Ascending aorta (tissue), 2 donors: ENCODE data around the gene AP3B1. TPM values are rescaled to one million over a fixed set of nuclear protein-coding genes. Genes with fewer than 3 reads are reported as not detected.
A peak's percentile ranks its signal among the peaks of the same experiment; 100 is the strongest.
"Not testable (repeated sequence)": the region's sequence is repeated elsewhere in the genome, so short reads cannot be mapped to it uniquely, and the experiment has no call there.

Experiments used
- DNase-seq, 2 donors: peaks; one replicate each; pipeline ENCODE4 v3.0.0-alpha.2; 2019; ENCODE audit warnings: low spot score in 2 of 2
- H3K27ac ChIP-seq, 2 donors: fragments of 200-600 bp; sonication (generic); one replicate each; pipeline ENCODE4 v1.5.1; 2016 to 2017; ENCODE audit warnings: mild to moderate bottlenecking in 1 of 2
- H3K27me3 ChIP-seq: fragments of 200-600 bp; sonication (generic); one replicate; pipeline ENCODE4 v1.5.1; 2017
- H3K36me3 ChIP-seq, 2 donors: fragments of 200-600 bp; sonication (generic); one replicate each; pipeline ENCODE4 v1.5.1; 2016
- H3K4me1 ChIP-seq, 2 donors: fragments of 200-600 bp; sonication (generic); one replicate each; pipeline ENCODE4 v1.5.1; 2016 to 2017; ENCODE audit warnings: mild to moderate bottlenecking in 1 of 2
- H3K4me3 ChIP-seq, 2 donors: fragments of 200-600 bp; sonication (generic); one replicate each; pipeline ENCODE4 v1.5.1; 2016 to 2017; ENCODE audit warnings: mild to moderate bottlenecking in 1 of 2
- H3K9me3 ChIP-seq, 2 donors: fragments of 200-600 bp; sonication (generic); one replicate each; pipeline ENCODE4 v1.5.1; 2016
- CTCF ChIP-seq, 3 experiments: fragments of 200-600 bp in 2 of 3; fragments of 450-650 bp in 1 of 3; sonication (generic) in 2 of 3; IDR thresholded peaks; one replicate each; pipeline ENCODE4 v1.5.1; 2016 to 2019; ENCODE audit warnings: antibody characterized with exemption in 3 of 3, mild to moderate bottlenecking in 1 of 3, moderate library complexity in 1 of 3
- intact Hi-C: fragments of 100-400 bp; cut with DNase I; formaldehyde crosslinking; loops from one replicate; pipeline ENCODE4 v1.15.1; 2023
- total RNA-seq: library from RNA; depleted of rRNA; stranded (reverse); fragments of >200 nt; gene quantifications from one replicate; pipeline ENCODE4 v1.1.0, GENCODE V29; 2016

Gene AP3B1
- total RNA-seq, 1 donor from 2014 or later: 37.3 TPM

GRCh38 chr5:78056901-78057514 lies 237.5 kb downstream of the AP3B1 start:
- no peak for DNase-seq
- Histone ChIP-seq H3K27ac (peak overlapping the region in 1 of 2 donors; percentile 44), H3K27me3 (no peaks in the 10 kb centered on the region), H3K4me1 (no peaks in the 10 kb centered on the region), H3K4me3 (peak overlapping the region in 1 of 2 donors; percentile 48), H3K9me3 (no peaks in the 10 kb centered on the region), H3K36me3 (no peaks in the 10 kb centered on the region)
- TF ChIP-seq CTCF (IDR thresholded peaks at IDR 0.05): peak in 1 of 3 experiments; percentile 28
- intact Hi-C loops: no loop called here

- TF ChIP-seq CTCF (IDR thresholded peaks at IDR 0.05): no peak
- Histone ChIP-seq H3K9me3 (no peaks in the 10 kb centered on the region), H3K36me3 (no peaks in the 10 kb centered on the region), H3K4me1 (no peaks in the 10 kb centered on the region), H3K27ac (no peak overlapping the region), H3K27me3 (no peaks in the 10 kb centered on the region), H3K4me3 (no peak overlapping the region)
- DNase-seq: no peak
- intact Hi-C loops: no loop called here
Measured at GRCh38 chr5:78056053-78056452, 238.4 kb downstream of the AP3B1 start.

- no peaks in the 10 kb centered on the region for H3K9me3 ChIP-seq
- H3K4me3 ChIP-seq: no peak overlapping the region
- H3K27ac ChIP-seq: no peak overlapping the region
- DNase-seq: no peak
- H3K27me3 ChIP-seq: no peaks in the 10 kb centered on the region
- no peaks in the 10 kb centered on the region for H3K4me1 ChIP-seq
- no peaks in the 10 kb centered on the region for H3K36me3 ChIP-seq
- no peak for TF ChIP-seq CTCF (IDR thresholded peaks at IDR 0.05)
- intact Hi-C loops: no loop called here
Measured at GRCh38 chr5:78050888-78051287, 243.6 kb downstream of the AP3B1 start.

- DNase-seq, H3K9me3 ChIP-seq, H3K27ac ChIP-seq, H3K4me3 ChIP-seq, intact Hi-C loops, H3K36me3 ChIP-seq, H3K27me3 ChIP-seq, H3K4me1 ChIP-seq: not testable (repeated sequence)
Measured at GRCh38 chr5:78046823-78047222, 247.7 kb downstream of the AP3B1 start.

GRCh38 chr5:78046006-78046405 lies 248.5 kb downstream of the AP3B1 start:
- Histone ChIP-seq H3K4me1 (no peaks in the 10 kb centered on the region), H3K27me3 (no peaks in the 10 kb centered on the region), H3K9me3 (no peaks in the 10 kb centered on the region), H3K27ac (no peak overlapping the region), H3K36me3 (peaks cover 0 to 4% of the 10 kb centered on the region in 2 donors), H3K4me3 (no peak overlapping the region)
- no peak for DNase-seq
- TF ChIP-seq CTCF (IDR thresholded peaks at IDR 0.05): no peak
- intact Hi-C loops: no loop called here

GRCh38 chr5:78041805-78042204 lies 252.7 kb downstream of the AP3B1 start:
- no peak overlapping the region for H3K4me3 ChIP-seq
- peaks cover 0 to 4% of the 10 kb centered on the region in 2 donors for H3K36me3 ChIP-seq
- H3K27ac ChIP-seq: no peak overlapping the region
- intact Hi-C loops: no loop called here
- H3K27me3 ChIP-seq: no peaks in the 10 kb centered on the region
- no peaks in the 10 kb centered on the region for H3K4me1 ChIP-seq
- DNase-seq: no peak
- TF ChIP-seq CTCF (IDR thresholded peaks at IDR 0.05): no peak
- no peaks in the 10 kb centered on the region for H3K9me3 ChIP-seq
